GM21390 (cell line): ENCODE measurements around the gene SLC35F5.
A peak's percentile ranks its signal among the peaks of the same experiment; 100 is the strongest.
"Not testable (repeated sequence)": the region's sequence is repeated elsewhere in the genome, so short reads cannot be mapped to it uniquely, and the experiment has no call there.

Experiments used
- ATAC-seq: cut with Tn5 transposase; IDR thresholded peaks from one replicate; pipeline ENCODE4 v1.9.1; 2021; ENCODE audit not compliant: unreplicated experiment

The SLC35F5 gene

DNA sequence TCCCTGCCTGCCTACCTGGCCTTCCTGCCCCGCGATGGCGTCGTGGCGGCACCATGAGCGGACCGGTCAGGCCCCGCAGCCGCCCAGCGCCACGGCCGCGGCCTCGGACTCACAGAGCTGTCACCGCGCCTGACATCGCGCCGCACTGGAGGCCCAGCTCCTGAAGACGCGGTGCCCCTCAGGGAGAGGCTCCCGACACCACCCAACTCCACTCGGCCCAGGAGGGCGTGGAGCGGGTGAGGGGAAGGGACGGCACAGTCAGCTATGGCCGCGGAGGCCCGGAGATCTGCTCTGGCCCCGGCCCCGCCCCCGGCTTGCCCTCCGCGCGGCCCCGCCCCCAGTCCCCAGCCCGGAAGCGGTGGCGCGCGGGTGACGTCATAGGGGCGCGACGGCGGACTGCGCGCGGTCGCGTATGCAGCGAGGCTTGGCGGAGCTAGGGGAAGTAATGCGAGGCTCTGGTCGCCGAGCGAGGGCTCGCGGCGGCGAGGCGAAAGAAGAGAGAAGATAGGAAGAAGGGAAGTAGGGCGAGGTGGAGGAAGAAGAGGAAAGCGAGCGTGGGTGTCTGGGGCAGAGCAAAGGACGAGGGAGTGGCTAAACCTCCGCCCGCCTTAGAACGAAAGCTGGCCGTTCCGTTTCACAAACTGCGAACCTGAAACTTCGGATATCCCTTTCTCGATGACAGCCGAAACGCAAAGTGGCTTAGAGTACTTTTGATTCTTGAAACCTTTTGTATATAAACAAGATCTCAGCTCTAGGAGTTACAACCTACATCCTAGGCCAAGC, at the start of gene SLC35F5:
TSS of gene SLC35F5 (minus strand) at position 288 of the 783 bp plus-strand sequence. CDS start at position 55, 233 bp downstream.
- ATAC-seq = peak; percentile 88

- ATAC-seq = no peak
These were observed 42.9 kb upstream of the SLC35F5 start for GRCh38 chr2:113799375-113799774.

DNA sequence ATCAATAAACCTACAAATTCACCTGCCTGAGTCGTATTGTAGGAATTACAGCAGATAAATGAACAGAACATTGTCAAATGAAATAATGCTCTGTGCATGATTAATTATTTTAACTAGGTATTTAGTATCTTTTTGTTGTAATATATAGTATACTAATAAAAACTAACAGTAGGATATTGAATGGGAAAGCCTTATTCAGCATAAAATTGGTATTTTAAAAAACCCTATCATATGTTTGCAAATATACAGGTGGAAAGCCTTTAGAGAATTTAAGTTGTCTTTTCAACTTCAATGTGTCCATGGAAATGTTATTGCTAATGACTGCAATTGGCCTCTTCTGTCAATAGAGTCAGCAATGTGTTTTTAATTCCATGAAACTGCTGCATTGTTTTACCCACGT, 40.8 kb upstream of the SLC35F5 start:
- ATAC-seq = no peak

DNA sequence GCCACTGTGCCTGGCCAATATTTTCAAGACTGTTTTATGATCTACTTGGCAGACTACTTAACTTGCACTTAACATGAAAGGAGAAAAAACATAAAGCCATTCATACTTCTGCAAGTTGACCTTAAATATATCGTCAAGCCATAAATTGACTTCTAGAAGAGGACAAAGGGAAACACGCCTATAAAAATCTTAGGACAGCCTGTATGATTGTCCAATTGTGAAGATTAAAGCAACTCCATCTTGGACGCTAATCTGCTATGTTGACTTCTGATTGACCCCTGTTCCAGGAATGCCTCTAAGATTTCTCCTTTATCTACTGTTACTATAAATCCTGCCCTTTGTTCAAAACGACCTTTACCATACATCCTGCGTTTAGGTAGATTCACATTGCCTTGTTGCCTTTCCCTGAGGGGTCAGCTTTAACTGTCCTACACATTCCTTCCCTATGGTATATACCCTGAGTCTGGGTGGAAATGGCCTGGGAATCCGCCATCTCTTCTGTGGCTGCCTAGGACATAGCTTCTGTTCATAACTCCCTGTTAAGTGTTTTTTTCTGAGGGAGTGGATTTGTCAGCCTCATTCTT, 40.2 kb upstream of the SLC35F5 start:
- ATAC-seq = no peak

DNA sequence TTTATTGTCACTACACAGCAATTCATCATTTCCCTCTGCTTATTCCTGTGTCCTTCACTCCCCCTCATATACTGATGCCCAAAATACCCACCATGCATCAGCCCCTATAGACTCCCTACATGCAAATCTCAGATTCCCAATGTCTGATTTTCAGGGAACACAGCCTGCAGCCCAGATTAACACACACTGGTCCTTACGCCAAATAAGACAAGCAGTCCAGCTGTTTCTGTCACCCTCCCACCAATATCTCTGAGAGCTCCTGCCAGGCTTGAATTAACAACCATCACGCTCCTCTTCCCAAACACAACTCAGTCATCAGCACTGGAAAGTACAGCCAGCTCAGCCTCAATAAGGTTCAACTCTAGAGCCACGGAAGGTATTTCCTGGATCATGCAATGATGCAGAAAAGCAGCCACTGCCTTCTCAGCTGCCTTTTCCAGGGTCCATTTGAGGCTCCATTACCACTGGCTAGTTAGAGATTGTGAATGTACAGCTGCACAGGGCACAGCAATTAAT, 39.0 kb upstream of the SLC35F5 start:
- no peak for ATAC-seq

GRCh38 chr2:113791697-113792590, 35.5 kb upstream of the SLC35F5 start:
- peak; percentile 97 for ATAC-seq

DNA sequence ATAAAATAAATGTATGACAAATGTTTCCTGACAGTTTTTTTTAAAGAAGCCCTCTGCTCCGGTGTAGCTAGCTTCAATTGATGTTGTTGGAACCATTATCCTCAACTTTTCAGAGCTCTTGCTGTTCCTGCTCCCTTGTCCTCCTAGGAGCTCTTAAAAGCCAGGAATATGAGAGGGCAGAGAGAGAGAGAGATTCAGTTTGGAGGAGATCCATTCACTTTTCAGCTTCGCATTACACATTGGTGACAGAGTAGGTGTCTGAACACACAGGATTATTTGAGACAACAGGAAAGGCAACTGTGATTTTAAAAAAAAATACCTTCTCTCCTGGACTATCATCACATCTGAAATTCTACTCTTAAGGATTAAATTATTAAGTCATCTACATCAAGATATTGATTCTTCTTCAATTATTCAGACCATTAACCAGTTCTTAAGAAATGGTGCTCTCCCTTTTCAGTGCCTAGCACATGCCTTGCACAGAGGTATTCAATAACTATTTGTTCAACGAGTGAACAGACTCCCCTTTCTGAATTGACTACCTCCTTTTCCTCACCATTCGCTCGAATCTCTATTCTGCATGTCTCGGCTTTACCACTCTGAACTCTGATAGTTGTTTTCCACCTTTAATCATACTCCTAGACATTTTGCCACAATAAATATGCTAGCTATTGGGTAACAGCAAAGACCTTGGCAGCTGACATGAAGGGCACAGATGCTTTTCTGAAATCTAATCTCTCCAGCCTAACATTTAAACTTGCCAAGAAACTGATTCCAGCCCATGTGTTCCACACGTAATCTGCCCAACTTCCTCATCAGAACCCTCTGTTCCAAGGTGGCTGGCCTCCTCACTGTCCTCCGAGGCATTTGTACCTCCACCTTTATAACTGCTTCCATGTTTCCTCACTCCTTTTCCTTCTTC, 28.6 kb upstream of the SLC35F5 start:
- ATAC-seq = no peak

DNA sequence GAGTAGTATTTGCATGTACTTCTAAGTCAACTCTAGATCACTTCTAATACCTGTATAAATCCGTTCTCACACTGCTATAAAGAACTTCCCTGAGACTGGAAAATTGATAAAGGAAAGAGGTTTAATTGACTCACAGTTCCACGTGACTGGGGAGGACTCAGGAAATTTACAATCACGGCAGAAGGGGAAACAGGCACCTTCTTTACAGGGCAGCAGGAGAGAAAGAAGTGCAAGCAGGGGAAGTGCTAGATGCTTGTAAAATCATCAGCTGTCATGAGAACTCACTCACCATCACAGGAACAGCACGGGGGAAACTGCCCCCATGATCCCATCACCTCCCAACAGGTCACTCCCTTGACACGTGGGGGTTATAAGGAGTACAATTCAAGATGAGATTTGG, 24.0 kb upstream of the SLC35F5 start:
- no peak for ATAC-seq

- ATAC-seq = no peak
These were observed 20.9 kb upstream of the SLC35F5 start for GRCh38 chr2:113777371-113777770.

- ATAC-seq = no peak
These were observed 20.5 kb upstream of the SLC35F5 start for GRCh38 chr2:113776949-113777348.

DNA sequence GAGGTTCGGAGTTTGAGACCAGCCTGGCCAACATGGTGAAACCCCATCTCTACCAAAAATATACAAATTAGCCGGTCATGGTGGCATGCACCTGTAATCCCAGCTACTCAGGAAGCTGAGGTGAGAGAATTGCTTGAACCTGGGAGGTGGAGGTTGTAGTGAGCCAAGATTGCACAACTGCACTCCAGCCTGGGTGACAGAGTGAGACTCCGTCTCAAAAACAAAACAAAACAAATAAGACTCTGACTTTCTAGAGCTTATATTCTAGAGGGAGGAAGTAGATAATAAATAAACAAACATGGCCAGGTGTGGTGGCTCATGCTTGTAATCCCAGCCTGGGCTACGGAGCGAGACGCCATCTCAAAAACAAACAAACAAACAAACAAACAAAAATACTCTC, 18.2 kb upstream of the SLC35F5 start:
- not testable (repeated sequence) for ATAC-seq

GRCh38 chr2:113770929-113771328, 14.5 kb upstream of the SLC35F5 start:
- ATAC-seq = no peak

- ATAC-seq = no peak
These were observed 13.1 kb upstream of the SLC35F5 start for GRCh38 chr2:113769555-113769954.

GRCh38 chr2:113768770-113769169, 12.3 kb upstream of the SLC35F5 start:
- ATAC-seq = no peak

GRCh38 chr2:113767811-113768460, 11.5 kb upstream of the SLC35F5 start:
- no peak for ATAC-seq

GRCh38 chr2:113765276-113765675, 8.8 kb upstream of the SLC35F5 start:
- ATAC-seq = no peak

DNA sequence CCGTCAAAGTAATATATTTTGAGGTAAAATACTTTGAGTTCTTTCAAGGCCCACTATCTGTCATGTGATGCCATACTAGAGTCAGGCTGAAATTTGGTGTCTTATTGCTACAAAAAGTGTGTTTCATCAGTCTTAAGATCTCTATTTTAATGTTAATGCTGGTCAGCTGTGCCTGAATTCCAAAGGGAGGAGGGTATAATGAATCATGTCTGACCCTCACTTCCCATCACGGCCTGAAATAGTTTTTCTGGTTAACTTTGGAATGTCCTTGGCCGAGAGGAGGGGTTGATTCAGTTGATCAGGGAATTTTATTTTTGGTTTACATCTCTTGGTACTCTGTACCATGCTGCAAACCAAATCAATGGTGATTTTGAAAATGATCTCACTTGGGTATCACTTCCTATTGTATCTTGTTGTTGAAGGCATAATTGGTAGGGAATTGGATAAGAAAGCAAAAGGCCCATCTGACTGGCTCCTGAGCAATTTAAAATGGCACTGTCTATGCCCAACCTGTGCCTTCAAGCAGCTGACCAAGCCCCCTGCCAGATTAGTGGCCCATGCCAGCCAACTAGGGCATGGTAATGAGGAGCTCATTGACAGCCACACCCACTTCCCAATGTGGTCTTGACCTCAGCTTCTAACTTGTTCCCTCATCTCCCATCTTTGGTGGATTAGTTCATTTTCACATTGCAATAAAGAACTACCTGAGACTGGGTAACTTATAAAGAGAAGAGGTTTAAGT, 6.1 kb upstream of the SLC35F5 start:
- no peak for ATAC-seq

- no peak for ATAC-seq
These were observed 4.0 kb upstream of the SLC35F5 start for GRCh38 chr2:113760400-113760799.

DNA sequence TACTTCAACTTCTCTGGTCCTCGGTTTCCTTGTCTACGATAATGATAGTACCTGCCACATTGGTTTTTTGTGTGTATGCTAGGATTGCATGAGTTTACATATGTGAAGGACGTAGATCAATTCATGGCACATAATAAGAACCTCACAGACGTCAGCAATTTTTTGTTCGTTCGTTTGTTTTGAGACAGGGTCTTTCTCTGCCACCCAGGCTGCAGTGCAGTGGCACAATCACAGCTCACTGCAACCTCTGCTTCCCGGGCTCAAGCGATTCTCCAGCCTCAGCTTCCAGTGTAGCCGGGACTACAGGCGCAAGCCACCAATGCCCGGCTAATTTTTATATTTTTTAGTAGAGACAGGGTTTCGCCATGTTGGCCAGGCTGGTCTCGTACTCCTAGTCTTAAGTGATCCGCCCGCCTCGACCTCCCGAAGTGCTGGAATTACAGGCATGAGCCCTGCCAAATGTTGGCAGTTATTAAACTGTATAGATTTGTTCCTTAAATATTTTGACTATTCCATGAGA, 756 bp upstream of the SLC35F5 start:
- no peak for ATAC-seq
